Adipocyte (in vitro differentiated cells): Measurements from ENCODE around the gene CLDN4.
A peak's percentile ranks its signal among the peaks of the same experiment; 100 is the strongest.
"Not testable (repeated sequence)": the region's sequence is repeated elsewhere in the genome, so short reads cannot be mapped to it uniquely, and the experiment has no call there.

ENCODE experiments used
- DNase-seq: peaks from one replicate; pipeline ENCODE4 v3.0.0-alpha.2; 2015; ENCODE audit warnings: low read depth
- H3K27me3 ChIP-seq: replicated peaks from 2 replicates; pipeline ENCODE4 v1.7.0; 2013; ENCODE audit warnings: mild to moderate bottlenecking, low read length, moderate library complexity; ENCODE audit not compliant: control insufficient read depth, insufficient read depth
- H3K36me3 ChIP-seq: 2 replicates; pipeline ENCODE4 v1.7.0; 2013; ENCODE audit warnings: low read length, mild to moderate bottlenecking, moderate library complexity; ENCODE audit not compliant: control insufficient read depth, insufficient read depth, severe bottlenecking
- H3K4me1 ChIP-seq: 2 replicates; pipeline ENCODE4 v1.7.0; 2013; ENCODE audit warnings: mild to moderate bottlenecking, low read length, moderate library complexity; ENCODE audit not compliant: control insufficient read depth, insufficient read depth
- H3K4me3 ChIP-seq: 2 replicates; pipeline ENCODE4 v1.7.0; 2013; ENCODE audit warnings: mild to moderate bottlenecking, low read length, moderate library complexity
- H3K9ac ChIP-seq: 2 replicates; pipeline ENCODE4 v1.7.0; 2013; ENCODE audit warnings: mild to moderate bottlenecking, low read length, moderate library complexity
- H3K9me3 ChIP-seq: 2 replicates; pipeline ENCODE4 v1.7.0; 2013; ENCODE audit warnings: mild to moderate bottlenecking, low read length, moderate library complexity; ENCODE audit not compliant: control insufficient read depth

CLDN4 gene

DNA sequence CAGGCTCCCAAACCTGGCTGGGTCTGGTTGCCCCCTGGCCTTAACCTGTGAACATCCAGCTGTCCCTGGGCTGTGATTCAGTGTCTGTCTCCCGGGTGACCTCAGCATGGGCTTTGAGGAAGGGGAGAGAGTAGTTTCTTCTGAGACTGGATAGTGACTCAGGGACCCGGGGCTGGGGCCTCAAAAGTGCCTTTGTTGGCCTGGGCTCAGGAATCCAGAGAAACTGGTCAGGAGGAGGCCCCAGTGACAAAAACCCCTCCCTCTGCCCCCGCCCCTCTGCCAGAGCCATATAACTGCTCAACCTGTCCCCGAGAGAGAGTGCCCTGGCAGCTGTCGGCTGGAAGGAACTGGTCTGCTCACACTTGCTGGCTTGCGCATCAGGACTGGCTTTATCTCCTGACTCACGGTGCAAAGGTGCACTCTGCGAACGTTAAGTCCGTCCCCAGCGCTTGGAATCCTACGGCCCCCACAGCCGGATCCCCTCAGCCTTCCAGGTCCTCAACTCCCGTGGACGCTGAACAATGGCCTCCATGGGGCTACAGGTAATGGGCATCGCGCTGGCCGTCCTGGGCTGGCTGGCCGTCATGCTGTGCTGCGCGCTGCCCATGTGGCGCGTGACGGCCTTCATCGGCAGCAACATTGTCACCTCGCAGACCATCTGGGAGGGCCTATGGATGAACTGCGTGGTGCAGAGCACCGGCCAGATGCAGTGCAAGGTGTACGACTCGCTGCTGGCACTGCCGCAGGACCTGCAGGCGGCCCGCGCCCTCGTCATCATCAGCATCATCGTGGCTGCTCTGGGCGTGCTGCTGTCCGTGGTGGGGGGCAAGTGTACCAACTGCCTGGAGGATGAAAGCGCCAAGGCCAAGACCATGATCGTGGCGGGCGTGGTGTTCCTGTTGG lies at the start of gene CLDN4:
Gene CLDN4 (plus strand): TSS at position 316 of the 903 bp plus-strand sequence. CDS start 206 bp downstream, at position 522.
- peaks cover 29% of the 10 kb centered on the region for H3K4me1 ChIP-seq
- H3K9me3 ChIP-seq: no peaks in the 10 kb centered on the region
- no peaks in the 10 kb centered on the region for H3K27me3 ChIP-seq
- no peak for DNase-seq
- H3K36me3 ChIP-seq: no peaks in the 10 kb centered on the region
- peak within 1 kb of the TSS; percentile 2 for H3K9ac ChIP-seq
- H3K4me3 ChIP-seq: no peak within 1 kb of the TSS

- Histone ChIP-seq H3K9me3 (peaks cover 4% of the 10 kb centered on the region), H3K27me3 (no peaks in the 10 kb centered on the region)
Measured at GRCh38 chr7:73786588-73786987, 44.2 kb upstream of the CLDN4 start.

GRCh38 chr7:73787786-73788048 lies 43.1 kb upstream of the CLDN4 start:
- H3K9ac ChIP-seq, H3K4me1 ChIP-seq, H3K36me3 ChIP-seq, DNase-seq, H3K27me3 ChIP-seq, H3K9me3 ChIP-seq, H3K4me3 ChIP-seq: not testable (repeated sequence)

More at GRCh38 chr7:73786588-73786987, 44.2 kb upstream of the CLDN4 start:
- Histone ChIP-seq H3K36me3 (no peaks in the 10 kb centered on the region), H3K9ac (no peak overlapping the region), H3K4me1 (no peaks in the 10 kb centered on the region), H3K4me3 (no peak overlapping the region)
- no peak for DNase-seq

GRCh38 chr7:73789051-73789450 lies 41.7 kb upstream of the CLDN4 start:
- no peak for DNase-seq
- no peak overlapping the region for H3K9ac ChIP-seq
- no peak overlapping the region for H3K4me3 ChIP-seq
- H3K36me3 ChIP-seq: no peaks in the 10 kb centered on the region
- H3K4me1 ChIP-seq: no peaks in the 10 kb centered on the region
- H3K9me3 ChIP-seq: peaks cover 4% of the 10 kb centered on the region
- H3K27me3 ChIP-seq: no peaks in the 10 kb centered on the region

DNA sequence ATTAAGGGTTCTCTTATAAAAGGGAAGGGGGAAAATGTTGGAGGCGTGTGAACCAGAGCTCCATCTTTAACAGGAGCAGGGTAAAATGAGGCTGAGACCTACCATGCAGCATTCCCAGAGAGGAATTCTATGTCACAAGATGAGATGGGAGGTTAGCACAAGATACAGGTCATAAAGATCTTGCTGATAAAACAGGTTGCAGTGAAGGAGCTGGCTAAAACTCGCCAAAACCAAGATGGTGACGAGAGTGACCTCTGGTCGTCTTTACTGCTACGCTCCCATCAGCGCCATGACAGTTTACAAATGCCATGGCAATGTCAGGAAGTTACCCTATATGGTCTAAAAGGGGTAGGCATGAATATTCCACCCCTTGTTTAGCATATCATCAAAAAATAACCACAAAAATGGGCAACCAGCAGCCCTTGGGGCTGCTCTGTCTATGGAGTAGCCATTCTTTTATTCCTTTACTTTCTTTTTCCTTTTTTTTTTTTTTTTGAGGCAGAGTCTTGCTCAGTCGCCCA lies 39.6 kb upstream of the CLDN4 start:
- not testable (repeated sequence) for H3K9me3 ChIP-seq, H3K27me3 ChIP-seq, H3K4me1 ChIP-seq, H3K4me3 ChIP-seq, H3K9ac ChIP-seq, DNase-seq, H3K36me3 ChIP-seq

GRCh38 chr7:73795188-73795587 lies 35.6 kb upstream of the CLDN4 start:
- DNase-seq, H3K4me1 ChIP-seq, H3K4me3 ChIP-seq, H3K9me3 ChIP-seq, H3K27me3 ChIP-seq, H3K36me3 ChIP-seq, H3K9ac ChIP-seq: not testable (repeated sequence)

DNA sequence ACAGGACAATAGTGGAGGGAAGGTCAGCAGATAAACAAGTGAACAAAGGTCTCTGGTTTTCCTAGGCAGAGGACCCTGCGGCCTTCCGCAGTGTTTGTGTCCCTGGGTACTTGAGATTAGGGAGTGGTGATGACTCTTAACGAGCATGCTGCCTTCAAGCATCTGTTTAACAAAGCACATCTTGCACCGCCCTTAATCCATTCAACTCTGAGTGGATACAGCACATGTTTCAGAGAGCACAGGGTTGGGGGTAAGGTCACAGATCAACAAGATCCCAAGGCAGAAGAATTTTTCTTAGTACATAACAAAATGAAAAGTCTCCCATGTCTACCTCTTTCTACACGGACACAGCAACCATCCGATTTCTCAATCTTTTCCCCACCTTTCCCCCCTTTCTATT lies 34.1 kb upstream of the CLDN4 start:
- H3K36me3 ChIP-seq, H3K4me3 ChIP-seq, H3K9me3 ChIP-seq, H3K4me1 ChIP-seq, H3K9ac ChIP-seq, DNase-seq, H3K27me3 ChIP-seq: not testable (repeated sequence)

DNA sequence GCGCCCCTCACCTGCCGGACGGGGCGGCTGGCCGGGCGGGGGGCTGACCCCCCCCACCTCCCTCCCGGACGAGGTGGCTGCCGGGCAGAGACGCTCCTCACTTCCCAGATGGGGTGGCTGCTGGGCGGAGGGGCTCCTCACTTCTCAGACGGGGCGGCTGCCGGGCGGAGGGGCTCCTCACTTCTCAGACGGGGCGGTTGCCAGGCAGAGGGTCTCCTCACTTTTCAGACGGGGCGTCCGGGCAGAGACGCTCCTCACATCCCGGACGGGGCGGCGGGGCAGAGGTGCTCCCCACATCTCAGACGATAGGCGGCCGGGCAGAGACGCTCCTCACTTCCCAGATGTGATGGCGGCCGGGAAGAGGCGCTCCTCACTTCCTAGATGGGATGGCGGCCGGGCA lies 33.6 kb upstream of the CLDN4 start:
- H3K27me3 ChIP-seq, H3K36me3 ChIP-seq, H3K9ac ChIP-seq, DNase-seq, H3K4me1 ChIP-seq, H3K4me3 ChIP-seq, H3K9me3 ChIP-seq: not testable (repeated sequence)

- Histone ChIP-seq H3K4me1 (peaks cover 11% of the 10 kb centered on the region), H3K9me3 (no peaks in the 10 kb centered on the region)
Measured at GRCh38 chr7:73799282-73800141, 31.3 kb upstream of the CLDN4 start.

GRCh38 chr7:73801577-73801976 lies 29.2 kb upstream of the CLDN4 start:
- Histone ChIP-seq H3K36me3 (no peaks in the 10 kb centered on the region), H3K4me1 (peaks cover 11% of the 10 kb centered on the region), H3K9me3 (no peaks in the 10 kb centered on the region), H3K9ac (no peak overlapping the region), H3K27me3 (no peaks in the 10 kb centered on the region), H3K4me3 (no peak overlapping the region)
- DNase-seq: no peak

More at GRCh38 chr7:73799282-73800141, 31.3 kb upstream of the CLDN4 start:
- Histone ChIP-seq H3K27me3 (no peaks in the 10 kb centered on the region), H3K4me3 (no peak overlapping the region), H3K9ac (no peak overlapping the region), H3K36me3 (no peaks in the 10 kb centered on the region)
- no peak for DNase-seq

GRCh38 chr7:73802459-73802858 lies 28.3 kb upstream of the CLDN4 start:
- no peaks in the 10 kb centered on the region for H3K27me3 ChIP-seq
- no peak for DNase-seq
- H3K36me3 ChIP-seq: no peaks in the 10 kb centered on the region
- H3K9me3 ChIP-seq: no peaks in the 10 kb centered on the region
- no peak overlapping the region for H3K4me3 ChIP-seq
- peaks cover 11% of the 10 kb centered on the region for H3K4me1 ChIP-seq
- H3K9ac ChIP-seq: no peak overlapping the region
